H1 (cell line): ENCODE results near the gene THOP1. TPM values are rescaled to one million over a fixed set of nuclear protein-coding genes. Genes with fewer than 3 reads are reported as not detected.
"Not testable (repeated sequence)": the region's sequence is repeated elsewhere in the genome, so short reads cannot be mapped to it uniquely, and the experiment has no call there.

Experiments
- CTCF ChIA-PET: fragments of 300-600 bp; sonication (Branson Sonifier 250); formaldehyde crosslinking; loops from one replicate; lab custom pipeline; 2021; ENCODE audit not compliant: partially characterized antibody; lab: Charles Lee
- POLR2A ChIA-PET: fragments of 300-600 bp; sonication (Branson Sonifier 250); formaldehyde crosslinking; loops from one replicate; lab custom pipeline; 2021; ENCODE audit warnings: inconsistent platforms; ENCODE audit not compliant: partially characterized antibody; lab: Charles Lee
- DNase-seq, 2 experiments: peaks; one replicate each; pipeline versions ENCODE4 v3.0.0 to v3.0.0-alpha.2; 2010 to 2022; ENCODE audit warnings: low spot score in 2 of 2, low read depth in 1 of 2, mixed read lengths in 1 of 2
- FAIRE-seq: peaks from 2 replicates; lab custom pipeline; 2011; peaks lifted over from hg19 to GRCh38; lab: Jason Lieb, UNC
- H2AFZ ChIP-seq: 2 replicates; pipeline ENCODE4 v1.8.1; 2012; ENCODE audit warnings: low read length, inconsistent platforms
- H2AK5ac ChIP-seq: 2 replicates; pipeline ENCODE4 v1.6.1; 2013; ENCODE audit warnings: low read depth, low read length
- H2BK120ac ChIP-seq: replicated peaks from 2 replicates; pipeline ENCODE3; 2013; ENCODE audit warnings: low read depth, low read length, inconsistent platforms
- H2BK12ac ChIP-seq: 2 replicates; pipeline ENCODE4 v1.6.1; 2013; ENCODE audit warnings: low read depth, low read length
- H2BK15ac ChIP-seq: 2 replicates; pipeline ENCODE4 v1.6.1; 2013; ENCODE audit warnings: low read length
- H2BK20ac ChIP-seq: 2 replicates; pipeline ENCODE4 v1.6.1; 2013; ENCODE audit warnings: low read length
- H2BK5ac ChIP-seq: 2 replicates; pipeline ENCODE4 v1.6.1; 2013; ENCODE audit warnings: low read depth, low read length
- H3K14ac ChIP-seq: 2 replicates; pipeline ENCODE4 v1.6.1; 2013; ENCODE audit warnings: inconsistent platforms; ENCODE audit not compliant: insufficient read length
- H3K18ac ChIP-seq: 2 replicates; pipeline ENCODE4 v1.6.1; 2013; ENCODE audit warnings: low read length; ENCODE audit errors: extremely low read depth
- H3K23ac ChIP-seq: 2 replicates; pipeline ENCODE4 v1.6.1; 2013; ENCODE audit warnings: inconsistent platforms; ENCODE audit not compliant: insufficient read length
- H3K23me2 ChIP-seq: 2 replicates; pipeline ENCODE4 v1.6.1; 2013; ENCODE audit warnings: low read depth, low read length
- H3K27ac ChIP-seq: 2 replicates; pipeline ENCODE4 v1.6.1; 2011; ENCODE audit warnings: low read depth, low read length, inconsistent platforms
- H3K27me3 ChIP-seq, 4 experiments: replicated peaks in 1 of 4; 1 replicate in 1 of 4; 2 replicates in 3 of 4; pipeline versions ENCODE4 v1.6.1 to v1.8.1; 2011 to 2013; ENCODE audit warnings: low read length in 3 of 4, mild to moderate bottlenecking in 3 of 4, inconsistent platforms in 2 of 4, mixed read lengths in 2 of 4, moderate library complexity in 1 of 4; ENCODE audit not compliant: control insufficient read depth in 3 of 4, insufficient read depth in 3 of 4; ENCODE audit errors: extremely low read depth in 1 of 4
- H3K36me3 ChIP-seq, 4 experiments: 2 replicates each; pipeline versions ENCODE4 v1.6.1 to v1.8.1; 2011 to 2013; ENCODE audit warnings: mild to moderate bottlenecking in 4 of 4, low read length in 3 of 4, moderate library complexity in 2 of 4, control low read depth in 1 of 4, inconsistent platforms in 1 of 4; ENCODE audit not compliant: insufficient read depth in 4 of 4, control insufficient read depth in 2 of 4
- H3K4ac ChIP-seq: replicated peaks from 2 replicates; pipeline ENCODE3; 2013; ENCODE audit warnings: low read length, low read depth, mixed read lengths, inconsistent platforms; ENCODE audit not compliant: insufficient read length
- H3K4me1 ChIP-seq, 4 experiments: replicated peaks in 1 of 4; 1 replicate in 1 of 4; 2 replicates in 3 of 4; pipeline versions ENCODE4 v1.6.1 to v1.8.1; 2011 to 2013; ENCODE audit warnings: low read length in 3 of 4, inconsistent platforms in 2 of 4, mixed read lengths in 1 of 4; ENCODE audit not compliant: insufficient read depth in 4 of 4, control insufficient read depth in 3 of 4
- H3K4me2 ChIP-seq, 2 experiments: 2 replicates each; pipeline versions ENCODE4 v1.6.1 to v1.8.1; 2011 to 2013; ENCODE audit warnings: low read depth in 2 of 2, low read length in 2 of 2, control low read depth in 1 of 2, inconsistent platforms in 1 of 2, mild to moderate bottlenecking in 1 of 2; ENCODE audit not compliant: insufficient read depth in 1 of 2
- H3K4me3 ChIP-seq, 4 experiments: fragments of 200-600, 300-600 bp in 1 of 4; sonication (generic), shearing (Covaris generic), sonication (Bioruptor Twin) in 1 of 4; 2 replicates each; pipeline versions ENCODE4 v1.5.1 to v1.8.1; 2011 to 2016; ENCODE audit warnings: low read length in 4 of 4, low read depth in 3 of 4, control low read depth in 2 of 4, inconsistent platforms in 2 of 4, mild to moderate bottlenecking in 2 of 4, mixed read lengths in 1 of 4, moderate library complexity in 1 of 4; ENCODE audit not compliant: insufficient read depth in 2 of 4; ENCODE audit errors: extremely low read depth in 1 of 4
- H3K56ac ChIP-seq: replicated peaks from 2 replicates; pipeline ENCODE3; 2013; ENCODE audit warnings: low read depth, mild to moderate bottlenecking, mixed read lengths, low read length, inconsistent platforms; ENCODE audit not compliant: insufficient read length
- H3K79me1 ChIP-seq: 2 replicates; pipeline ENCODE4 v1.6.1; 2013; ENCODE audit warnings: low read depth, low read length, control low read depth
- H3K79me2 ChIP-seq, 2 experiments: 2 replicates each; pipeline versions ENCODE4 v1.6.1 to v1.8.1; 2012 to 2013; ENCODE audit warnings: low read length in 2 of 2, mild to moderate bottlenecking in 2 of 2, inconsistent platforms in 1 of 2; ENCODE audit not compliant: insufficient read depth in 2 of 2, control insufficient read depth in 1 of 2
- H3K9ac ChIP-seq, 4 experiments: replicated peaks in 1 of 4; 1 replicate in 1 of 4; 2 replicates in 3 of 4; pipeline versions ENCODE4 v1.6.1 to v1.8.1; 2011 to 2013; ENCODE audit warnings: low read depth in 3 of 4, low read length in 3 of 4, control low read depth in 2 of 4, mild to moderate bottlenecking in 2 of 4, moderate library complexity in 2 of 4, inconsistent platforms in 1 of 4; ENCODE audit errors: extremely low read depth in 1 of 4
- H3K9me3 ChIP-seq, 2 experiments: 2 replicates each; pipeline versions ENCODE4 v1.6.1 to v1.8.1; 2012 to 2013; ENCODE audit warnings: mild to moderate bottlenecking in 2 of 2, moderate library complexity in 2 of 2, control low read depth in 1 of 2, inconsistent platforms in 1 of 2, low read depth in 1 of 2, low read length in 1 of 2, mixed read lengths in 1 of 2; ENCODE audit not compliant: insufficient read depth in 2 of 2
- H4K20me1 ChIP-seq, 2 experiments: replicated peaks in 1 of 2; 2 replicates each; pipeline versions ENCODE3 to v1.8.1; 2011 to 2013; ENCODE audit warnings: inconsistent platforms in 2 of 2, low read length in 2 of 2, mild to moderate bottlenecking in 1 of 2; ENCODE audit not compliant: insufficient read depth in 2 of 2, control insufficient read depth in 1 of 2
- H4K5ac ChIP-seq: 2 replicates; pipeline ENCODE4 v1.6.1; 2013; ENCODE audit warnings: low read length, low read depth, mixed read lengths, inconsistent platforms; ENCODE audit not compliant: insufficient read length
- H4K8ac ChIP-seq: 2 replicates; pipeline ENCODE4 v1.8.0; 2013; ENCODE audit warnings: mild to moderate bottlenecking, moderate library complexity, low read length, inconsistent platforms; ENCODE audit not compliant: insufficient read depth; ENCODE audit errors: extremely low read depth
- H4K91ac ChIP-seq: replicated peaks from 2 replicates; pipeline ENCODE3; 2013; ENCODE audit warnings: low read length, mixed read lengths, inconsistent platforms; ENCODE audit not compliant: insufficient read length
- POU5F1 ChIP-seq: IDR thresholded peaks from 2 replicates; pipeline ENCODE4 v1.6.1; 2011; ENCODE audit warnings: low read depth, mild to moderate bottlenecking, low read length, moderate library complexity
- SP2 ChIP-seq: IDR thresholded peaks from 2 replicates; pipeline ENCODE4 v1.6.1; 2012; ENCODE audit warnings: mild to moderate bottlenecking, low read length, inconsistent platforms
- WGBS, 2 experiments: shearing (Covaris generic) in 1 of 2; methylation state at CpG; one replicate each; pipeline versions ENCODE4 v1.1.6 to v1.1.7; 2013 to 2015; ENCODE audit warnings: low lambda C conversion rate in 2 of 2, mixed read lengths in 2 of 2, inconsistent platforms in 1 of 2, low coverage in 1 of 2, missing lambda C conversion rate in 1 of 2; ENCODE audit not compliant: insufficient replicate concordance in 2 of 2, insufficient coverage in 1 of 2, insufficient read length in 1 of 2; ENCODE audit errors: extremely low coverage in 1 of 2, missing lambda C conversion rate in 1 of 2; 5-methylcytosine and 5-hydroxymethylcytosine counted together
- polyA plus RNA-seq, 7 experiments: library from polyadenylated mRNA; depleted of rRNA in 3 of 7; stranded (reverse) in 5 of 7; unstranded in 2 of 7; fragments of >200 nt in 5 of 7; fragments of 200-250 nt in 2 of 7; gene quantifications; 1 replicate in 5 of 7; 2 replicates in 1 of 7; 4 replicates in 1 of 7; pipeline versions ENCODE4 v1.2.1 to v1.2.3, GENCODE V29; 2011 to 2013; ENCODE audit warnings: missing spikeins in 2 of 7, mixed read lengths in 2 of 7
- total RNA-seq: library from RNA; stranded (reverse); fragmentation: NEBNext Ultra II Directional; extraction: Animal tissue kit (Norgen Biotek cat#: 25700); gene quantifications from 2 replicates; pipeline ENCODE4 v1.2.1, GENCODE V29; 2021
- TF ChIP-seq, protein P1 (sequence below): IDR thresholded peaks from 2 replicates; pipeline ENCODE4 v1.6.1; 2012; ENCODE audit warnings: inconsistent platforms

THOP1 gene
- total and polyA plus RNA-seq, 2 of the 8 experiments (the other 6 are each of a cell fraction or from before 2014, with no cell fraction given), result 136 to 159 TPM

DNA sequence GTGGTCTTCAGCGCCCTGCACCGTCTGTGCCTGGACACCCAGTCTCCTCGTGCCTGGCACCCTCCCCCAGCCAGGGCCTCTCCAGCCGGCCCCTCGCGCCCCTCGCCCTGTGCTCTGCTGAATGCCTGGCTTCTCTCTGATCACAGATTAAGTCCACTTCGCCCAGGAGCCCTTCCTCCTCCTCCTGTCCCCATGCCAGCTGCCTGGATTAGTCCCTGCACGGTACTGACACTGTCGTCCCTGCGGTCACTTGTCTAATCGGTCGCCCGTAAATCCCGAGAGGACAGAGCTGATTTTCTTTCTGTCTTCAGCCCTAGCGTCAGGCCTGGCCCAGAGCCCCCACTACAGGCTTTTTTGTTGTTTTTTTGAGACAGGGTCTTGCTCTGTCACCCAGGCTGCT lies 6.6 kb downstream of the THOP1 start (continued):
- TF ChIP-seq, protein P1, sequence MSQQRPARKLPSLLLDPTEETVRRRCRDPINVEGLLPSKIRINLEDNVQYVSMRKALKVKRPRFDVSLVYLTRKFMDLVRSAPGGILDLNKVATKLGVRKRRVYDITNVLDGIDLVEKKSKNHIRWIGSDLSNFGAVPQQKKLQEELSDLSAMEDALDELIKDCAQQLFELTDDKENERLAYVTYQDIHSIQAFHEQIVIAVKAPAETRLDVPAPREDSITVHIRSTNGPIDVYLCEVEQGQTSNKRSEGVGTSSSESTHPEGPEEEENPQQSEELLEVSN, result no peak
- no peak for TF ChIP-seq SP2
- no peak for TF ChIP-seq POU5F1

DNA sequence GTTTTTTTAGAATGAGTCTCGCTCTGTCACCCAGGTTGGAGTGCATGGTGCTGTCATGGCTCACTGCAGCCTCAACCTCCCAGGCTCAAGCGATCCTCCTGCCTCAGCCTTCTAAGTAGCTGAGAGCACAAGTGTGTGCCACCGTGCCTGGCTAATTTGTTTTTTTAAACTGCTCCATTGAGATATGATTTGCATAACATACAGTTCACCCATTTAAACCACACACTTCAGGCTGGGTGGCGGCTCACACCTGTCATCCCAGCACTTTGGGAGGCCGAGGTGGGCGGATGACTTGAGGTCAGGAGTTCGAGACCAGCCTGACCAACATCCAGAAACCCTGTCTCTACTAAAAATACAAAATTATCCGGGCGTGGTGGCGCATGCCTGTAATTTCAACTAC lies 7.4 kb downstream of the THOP1 start:
- CTCF ChIA-PET, result interaction anchor here (0.9 kb wide), 1 partner anchor 144 kb away, joined by 4 read pairs; no protein-coding TSS in a partner anchor
- POLR2A ChIA-PET, H3K18ac ChIP-seq: not testable (repeated sequence)

More for the DNA sequence above, 7.4 kb downstream of the THOP1 start:
- not testable (repeated sequence) for H3K56ac ChIP-seq, H3K4ac ChIP-seq, H2BK120ac ChIP-seq, H3K4me1 ChIP-seq, H2BK20ac ChIP-seq, H3K23me2 ChIP-seq, H2AFZ ChIP-seq, H2BK15ac ChIP-seq, H3K27me3 ChIP-seq, H4K91ac ChIP-seq, DNase-seq, H3K4me3 ChIP-seq, H2BK12ac ChIP-seq, H4K8ac ChIP-seq, H3K9ac ChIP-seq, H2BK5ac ChIP-seq, H3K27ac ChIP-seq, H4K5ac ChIP-seq, H3K9me3 ChIP-seq, H3K14ac ChIP-seq, H3K23ac ChIP-seq, H3K4me2 ChIP-seq, FAIRE-seq, H2AK5ac ChIP-seq
- H3K79me2 ChIP-seq, result peaks cover 0 to 24% of the 10 kb centered on the region in 2 experiments; a peak in 2 of 4 replicates
- H4K20me1 ChIP-seq, result peaks cover 2 to 31% of the 10 kb centered on the region in 2 experiments
- WGBS, 2 experiments, result 93% methylated on average over 10 of the region's 10 CpGs; no CpG with 5 or more reads in 1 of the 2 experiments
- H3K36me3 ChIP-seq, result peaks cover 23 to 64% (median 49%) of the 10 kb centered on the region in 4 experiments
- H3K79me1 ChIP-seq, result peaks cover 10% of the 10 kb centered on the region
